Ishikawa (cell line): ENCODE measurements around the gene CHMP1A.

Experiments used
- CEBPB ChIP-seq: IDR thresholded peaks from 2 replicates; pipeline ENCODE4 v1.6.1; 2012
- FOXM1 ChIP-seq: IDR thresholded peaks from 2 replicates; pipeline ENCODE4 v1.6.1; 2012; ENCODE audit warnings: low read depth, borderline replicate concordance
- RAD21 ChIP-seq: IDR thresholded peaks from 2 replicates; pipeline ENCODE4 v1.6.1; 2012; ENCODE audit warnings: low read depth
- TAF1 ChIP-seq: IDR thresholded peaks from 2 replicates; pipeline ENCODE4 v1.6.1; 2012; ENCODE audit warnings: low read depth, mild to moderate bottlenecking
- TF ChIP-seq, protein P1 (sequence below): IDR thresholded peaks from 2 replicates; pipeline ENCODE4 v1.6.1; 2012
- TF ChIP-seq, protein P2 (sequence below): IDR thresholded peaks from 2 replicates; pipeline ENCODE4 v1.6.1; 2012; ENCODE audit warnings: low read depth, mild to moderate bottlenecking

DNA sequence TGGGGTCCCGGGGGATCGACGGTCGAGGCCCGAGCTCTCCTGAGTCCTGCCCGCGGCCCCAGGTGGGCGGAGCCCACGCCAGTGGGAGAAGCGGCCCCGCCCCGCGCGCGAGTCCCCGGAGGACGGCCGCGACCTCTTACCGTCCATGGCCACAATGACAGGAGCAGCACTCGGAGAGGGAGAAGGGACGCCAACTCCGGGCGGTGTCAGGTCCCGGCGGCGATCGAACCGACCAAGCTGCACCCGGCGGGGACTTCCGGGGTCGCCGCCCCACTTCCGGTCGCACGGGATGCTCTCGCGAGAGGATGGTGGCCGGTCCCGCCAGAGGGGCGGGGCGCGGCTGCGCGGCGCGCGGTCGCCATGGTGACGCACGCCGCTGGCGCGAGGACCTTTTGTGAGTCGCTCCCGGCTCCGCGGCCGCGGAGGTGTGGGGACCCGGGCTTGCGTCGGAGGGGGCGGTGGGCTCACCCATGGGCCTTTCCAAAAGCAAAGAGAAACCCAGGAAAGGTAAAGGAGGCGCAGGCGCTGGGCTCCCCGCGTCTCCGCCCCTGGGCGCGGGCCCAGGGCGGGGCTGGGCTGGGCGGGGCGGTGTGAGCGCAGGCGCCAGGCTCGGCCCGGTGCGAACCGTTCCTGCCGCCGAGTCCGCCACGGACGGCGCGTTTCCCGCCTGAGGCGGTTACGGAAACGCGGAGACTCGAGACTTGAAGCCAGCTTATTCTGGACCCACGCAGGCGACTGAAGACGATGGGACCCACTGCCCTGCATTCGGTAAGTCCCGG is at the start of gene CHMP1A, which contains the start of gene SPATA33:
- TF ChIP-seq, protein P1, sequence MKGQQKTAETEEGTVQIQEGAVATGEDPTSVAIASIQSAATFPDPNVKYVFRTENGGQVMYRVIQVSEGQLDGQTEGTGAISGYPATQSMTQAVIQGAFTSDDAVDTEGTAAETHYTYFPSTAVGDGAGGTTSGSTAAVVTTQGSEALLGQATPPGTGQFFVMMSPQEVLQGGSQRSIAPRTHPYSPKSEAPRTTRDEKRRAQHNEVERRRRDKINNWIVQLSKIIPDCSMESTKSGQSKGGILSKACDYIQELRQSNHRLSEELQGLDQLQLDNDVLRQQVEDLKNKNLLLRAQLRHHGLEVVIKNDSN = no peak
- TF ChIP-seq RAD21 (no peak), FOXM1 (no peak), CEBPB (no peak), TAF1 (peak; percentile 73)
- TF ChIP-seq, protein P2, sequence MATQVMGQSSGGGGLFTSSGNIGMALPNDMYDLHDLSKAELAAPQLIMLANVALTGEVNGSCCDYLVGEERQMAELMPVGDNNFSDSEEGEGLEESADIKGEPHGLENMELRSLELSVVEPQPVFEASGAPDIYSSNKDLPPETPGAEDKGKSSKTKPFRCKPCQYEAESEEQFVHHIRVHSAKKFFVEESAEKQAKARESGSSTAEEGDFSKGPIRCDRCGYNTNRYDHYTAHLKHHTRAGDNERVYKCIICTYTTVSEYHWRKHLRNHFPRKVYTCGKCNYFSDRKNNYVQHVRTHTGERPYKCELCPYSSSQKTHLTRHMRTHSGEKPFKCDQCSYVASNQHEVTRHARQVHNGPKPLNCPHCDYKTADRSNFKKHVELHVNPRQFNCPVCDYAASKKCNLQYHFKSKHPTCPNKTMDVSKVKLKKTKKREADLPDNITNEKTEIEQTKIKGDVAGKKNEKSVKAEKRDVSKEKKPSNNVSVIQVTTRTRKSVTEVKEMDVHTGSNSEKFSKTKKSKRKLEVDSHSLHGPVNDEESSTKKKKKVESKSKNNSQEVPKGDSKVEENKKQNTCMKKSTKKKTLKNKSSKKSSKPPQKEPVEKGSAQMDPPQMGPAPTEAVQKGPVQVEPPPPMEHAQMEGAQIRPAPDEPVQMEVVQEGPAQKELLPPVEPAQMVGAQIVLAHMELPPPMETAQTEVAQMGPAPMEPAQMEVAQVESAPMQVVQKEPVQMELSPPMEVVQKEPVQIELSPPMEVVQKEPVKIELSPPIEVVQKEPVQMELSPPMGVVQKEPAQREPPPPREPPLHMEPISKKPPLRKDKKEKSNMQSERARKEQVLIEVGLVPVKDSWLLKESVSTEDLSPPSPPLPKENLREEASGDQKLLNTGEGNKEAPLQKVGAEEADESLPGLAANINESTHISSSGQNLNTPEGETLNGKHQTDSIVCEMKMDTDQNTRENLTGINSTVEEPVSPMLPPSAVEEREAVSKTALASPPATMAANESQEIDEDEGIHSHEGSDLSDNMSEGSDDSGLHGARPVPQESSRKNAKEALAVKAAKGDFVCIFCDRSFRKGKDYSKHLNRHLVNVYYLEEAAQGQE = no peak
